HUES6 (cell line): ENCODE data around the gene JMJD8.

ENCODE experiments used
- H3K27ac ChIP-seq: 2 replicates; pipeline ENCODE4 v1.7.0; 2013; ENCODE audit warnings: low read depth, mild to moderate bottlenecking, low read length, inconsistent platforms
- H3K27me3 ChIP-seq: 2 replicates; pipeline ENCODE4 v1.6.1; 2013; ENCODE audit warnings: low read length; ENCODE audit not compliant: control insufficient read depth, insufficient read depth
- H3K36me3 ChIP-seq: 2 replicates; pipeline ENCODE4 v1.6.1; 2013; ENCODE audit warnings: low read length; ENCODE audit not compliant: control insufficient read depth, insufficient read depth
- H3K4me1 ChIP-seq: 2 replicates; pipeline ENCODE4 v1.6.1; 2013; ENCODE audit warnings: low read length; ENCODE audit not compliant: control insufficient read depth, insufficient read depth
- H3K4me3 ChIP-seq: 2 replicates; pipeline ENCODE4 v1.5.1; 2013; ENCODE audit warnings: low read depth, low read length
- H3K9ac ChIP-seq: one replicate; pipeline ENCODE4 v1.6.1; 2013; ENCODE audit warnings: mild to moderate bottlenecking, low read length
- H3K9me3 ChIP-seq: 2 replicates; pipeline ENCODE4 v1.6.1; 2013; ENCODE audit warnings: low read depth, low read length; ENCODE audit not compliant: control insufficient read depth, insufficient read depth

JMJD8 gene

GRCh38 chr16:672371-672770 lies 11.8 kb downstream of the JMJD8 start:
- no peaks in the 10 kb centered on the region for H3K27me3 ChIP-seq
- peaks cover 54% of the 10 kb centered on the region for H3K36me3 ChIP-seq
- no peak overlapping the region for H3K9ac ChIP-seq
- H3K27ac ChIP-seq: no peak overlapping the region
- peaks cover 28% of the 10 kb centered on the region for H3K4me1 ChIP-seq
- no peak overlapping the region for H3K4me3 ChIP-seq
- no peaks in the 10 kb centered on the region for H3K9me3 ChIP-seq

- Histone ChIP-seq H3K4me3 (no peak overlapping the region), H3K9ac (no peak overlapping the region), H3K27ac (no peak overlapping the region), H3K27me3 (no peaks in the 10 kb centered on the region), H3K9me3 (no peaks in the 10 kb centered on the region), H3K36me3 (peaks cover 54% of the 10 kb centered on the region), H3K4me1 (peaks cover 19% of the 10 kb centered on the region)
Observed at GRCh38 chr16:671353-672131, 12.6 kb downstream of the JMJD8 start.

GRCh38 chr16:670485-671352 lies 13.4 kb downstream of the JMJD8 start:
- H3K4me3 ChIP-seq: no peak overlapping the region
- peaks cover 54% of the 10 kb centered on the region for H3K36me3 ChIP-seq
- H3K27me3 ChIP-seq: no peaks in the 10 kb centered on the region
- no peak overlapping the region for H3K27ac ChIP-seq
- no peaks in the 10 kb centered on the region for H3K9me3 ChIP-seq
- no peak overlapping the region for H3K9ac ChIP-seq
- peaks cover 18% of the 10 kb centered on the region for H3K4me1 ChIP-seq

- no peak overlapping the region for H3K27ac ChIP-seq
- H3K4me1 ChIP-seq: peaks cover 11% of the 10 kb centered on the region
- H3K4me3 ChIP-seq: no peak overlapping the region
- H3K9ac ChIP-seq: no peak overlapping the region
- no peaks in the 10 kb centered on the region for H3K9me3 ChIP-seq
- H3K27me3 ChIP-seq: no peaks in the 10 kb centered on the region
- H3K36me3 ChIP-seq: peaks cover 54% of the 10 kb centered on the region
Observed at GRCh38 chr16:669666-670065, 14.5 kb downstream of the JMJD8 start.

GRCh38 chr16:668519-669171 lies 15.5 kb downstream of the JMJD8 start:
- peak overlapping the region; percentile 79; the same call in 1 of the 2 replicates for H3K27ac ChIP-seq
- H3K4me3 ChIP-seq: peak overlapping the region; percentile 89
- H3K9ac ChIP-seq: peak overlapping the region; percentile 75
- no peaks in the 10 kb centered on the region for H3K27me3 ChIP-seq
- H3K9me3 ChIP-seq: no peaks in the 10 kb centered on the region
- peaks cover 47% of the 10 kb centered on the region for H3K36me3 ChIP-seq
- H3K4me1 ChIP-seq: peaks cover 5% of the 10 kb centered on the region; the same call in 1 of the 2 replicates

GRCh38 chr16:667780-668518 lies 16.2 kb downstream of the JMJD8 start, which contains the start of gene RHOT2:
Gene RHOT2, plus strand, starts transcription at chr16:668132. Its CDS starts 68 bp downstream, at chr16:668200.
- H3K27ac ChIP-seq: peak within 1 kb of the TSS; percentile 79; the same call in 1 of the 2 replicates
- H3K36me3 ChIP-seq: peaks cover 41% of the 10 kb centered on the region
- peaks cover 5% of the 10 kb centered on the region; the same call in 1 of the 2 replicates for H3K4me1 ChIP-seq
- peak within 1 kb of the TSS; percentile 89 for H3K4me3 ChIP-seq
- no peaks in the 10 kb centered on the region for H3K27me3 ChIP-seq
- no peaks in the 10 kb centered on the region for H3K9me3 ChIP-seq
- peak within 1 kb of the TSS; percentile 75 for H3K9ac ChIP-seq

GRCh38 chr16:667113-667779 lies 16.9 kb downstream of the JMJD8 start:
- Histone ChIP-seq H3K9ac (no peak overlapping the region), H3K4me3 (peak overlapping the region; percentile 13), H3K27ac (no peak overlapping the region), H3K27me3 (no peaks in the 10 kb centered on the region), H3K36me3 (peaks cover 37% of the 10 kb centered on the region), H3K9me3 (no peaks in the 10 kb centered on the region), H3K4me1 (peaks cover 5% of the 10 kb centered on the region; the same call in 1 of the 2 replicates)

GRCh38 chr16:666572-666971 lies 17.6 kb downstream of the JMJD8 start:
- H3K9ac ChIP-seq: no peak overlapping the region
- H3K27me3 ChIP-seq: no peaks in the 10 kb centered on the region
- H3K36me3 ChIP-seq: peaks cover 30% of the 10 kb centered on the region
- no peak overlapping the region for H3K4me3 ChIP-seq
- no peaks in the 10 kb centered on the region for H3K9me3 ChIP-seq
- H3K27ac ChIP-seq: no peak overlapping the region
- H3K4me1 ChIP-seq: peaks cover 6% of the 10 kb centered on the region; the same call in 1 of the 2 replicates

GRCh38 chr16:662597-662996 lies 21.5 kb downstream of the JMJD8 start:
- Histone ChIP-seq H3K9ac (no peak overlapping the region), H3K4me1 (peaks cover 7% of the 10 kb centered on the region), H3K9me3 (no peaks in the 10 kb centered on the region), H3K4me3 (no peak overlapping the region), H3K36me3 (peaks cover 15% of the 10 kb centered on the region), H3K27me3 (no peaks in the 10 kb centered on the region), H3K27ac (no peak overlapping the region)

GRCh38 chr16:662095-662494 lies 22.0 kb downstream of the JMJD8 start:
- Histone ChIP-seq H3K27me3 (no peaks in the 10 kb centered on the region), H3K4me1 (peaks cover 7% of the 10 kb centered on the region), H3K4me3 (no peak overlapping the region), H3K9ac (no peak overlapping the region), H3K36me3 (peaks cover 19% of the 10 kb centered on the region), H3K9me3 (no peaks in the 10 kb centered on the region), H3K27ac (no peak overlapping the region)
